Fibroblast of skin of abdomen (primary cell): ENCODE results near the gene FAM228A. TPM values are rescaled to one million over a fixed set of nuclear protein-coding genes. Genes with fewer than 3 reads are reported as not detected.
"Not testable (repeated sequence)": the region's sequence is repeated elsewhere in the genome, so short reads cannot be mapped to it uniquely, and the experiment has no call there.

Source experiments
- DNase-seq: peaks from one replicate; pipeline ENCODE4 v3.0.0-alpha.2; 2013
- polyA plus RNA-seq, 2 experiments: library from polyadenylated mRNA; unstranded; fragments of 120-200 nt; gene quantifications; one replicate each; pipeline ENCODE4 v1.2.1, GENCODE V29; 2013; ENCODE audit not compliant: insufficient read length in 2 of 2

FAM228A gene
- polyA plus RNA-seq (2013, experiment 1 of 2; ENCODE audit: insufficient read length) = 0.41 TPM
- 0.63 TPM for polyA plus RNA-seq (2013, experiment 2 of 2; ENCODE audit: insufficient read length)

DNA sequence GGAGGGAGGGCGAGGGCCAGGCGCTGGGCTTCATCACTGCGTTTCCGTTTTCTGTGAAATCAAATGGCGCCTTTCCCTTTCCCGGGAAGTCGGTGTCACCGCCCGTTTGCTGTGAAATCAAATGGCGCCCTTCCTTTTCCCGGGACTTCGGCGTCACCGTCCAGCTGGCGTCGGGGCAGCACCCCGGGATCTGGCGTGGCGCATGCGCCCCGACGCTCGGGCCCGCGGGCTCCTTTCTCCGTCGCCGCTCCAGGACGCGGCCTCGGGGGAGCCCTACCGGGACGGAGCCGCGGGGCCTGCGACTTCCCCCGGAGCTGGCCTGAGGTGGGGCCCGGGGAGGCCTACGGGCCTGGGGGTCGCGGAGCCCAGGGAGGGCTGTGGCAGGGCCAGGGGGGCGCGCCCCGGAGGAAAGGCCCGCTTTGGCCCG is at the start of gene FAM228A:
Gene FAM228A (plus strand): TSS at position 203 of the 427 bp plus-strand sequence. CDS start 428 bp downstream, outside the sequence.
- no peak for DNase-seq

DNA sequence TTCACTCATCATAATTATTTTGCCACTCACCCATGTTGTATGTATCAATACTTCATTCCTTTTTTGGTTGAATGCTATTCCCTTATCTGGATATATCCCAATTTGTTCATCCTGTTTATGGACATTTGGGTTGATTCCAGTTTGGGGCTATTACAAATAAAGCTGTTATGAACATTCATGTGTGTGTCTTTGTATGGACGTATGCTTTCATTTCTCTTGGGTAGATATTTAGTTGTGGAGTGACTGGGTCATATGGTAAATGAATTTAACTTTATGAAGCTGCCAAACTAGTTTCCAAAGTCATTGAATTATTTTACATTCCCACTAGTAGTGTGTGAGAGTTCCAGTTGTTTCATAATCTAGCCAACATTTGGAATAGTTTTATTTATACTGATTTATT is 48.9 kb upstream of the FAM228A start:
- DNase-seq = no peak

DNA sequence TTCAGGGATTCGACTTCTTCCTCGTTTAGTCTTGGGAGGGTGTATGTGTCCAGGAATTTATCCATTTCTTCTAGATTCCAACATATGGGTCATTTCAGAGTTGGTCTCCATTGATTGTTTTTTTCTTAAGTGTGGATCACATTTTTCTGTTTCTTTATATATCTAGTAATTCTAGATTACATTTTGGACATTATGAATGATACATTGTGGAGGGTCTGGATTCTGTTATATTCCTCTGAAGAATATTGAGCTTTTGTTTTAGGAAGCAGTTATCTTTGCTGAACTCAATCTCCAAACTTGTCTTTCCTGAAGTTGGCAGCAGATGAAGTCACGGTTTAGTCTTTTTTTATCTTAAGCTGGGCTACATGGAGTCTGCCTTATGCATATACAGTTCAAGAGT is 42.3 kb upstream of the FAM228A start:
- DNase-seq = no peak

DNA sequence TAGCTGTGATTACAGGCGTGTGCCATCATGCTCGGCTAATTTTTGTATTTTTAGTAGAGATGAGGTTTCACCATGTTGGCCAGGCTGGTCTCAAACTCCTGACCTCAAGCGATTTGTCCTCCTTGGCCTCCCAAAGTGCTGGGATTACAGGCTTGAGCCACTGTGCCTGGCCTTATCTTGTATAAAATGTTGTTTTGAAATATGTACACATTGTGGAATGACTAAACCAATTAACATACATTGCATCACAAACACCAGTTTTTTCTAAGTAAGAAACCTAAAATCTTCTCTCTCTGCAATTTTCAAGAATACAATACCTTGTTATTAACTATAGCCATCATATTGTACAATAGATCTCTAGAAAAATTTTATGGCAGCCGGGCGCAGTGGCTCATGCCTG is 34.5 kb upstream of the FAM228A start:
- not testable (repeated sequence) for DNase-seq

DNA sequence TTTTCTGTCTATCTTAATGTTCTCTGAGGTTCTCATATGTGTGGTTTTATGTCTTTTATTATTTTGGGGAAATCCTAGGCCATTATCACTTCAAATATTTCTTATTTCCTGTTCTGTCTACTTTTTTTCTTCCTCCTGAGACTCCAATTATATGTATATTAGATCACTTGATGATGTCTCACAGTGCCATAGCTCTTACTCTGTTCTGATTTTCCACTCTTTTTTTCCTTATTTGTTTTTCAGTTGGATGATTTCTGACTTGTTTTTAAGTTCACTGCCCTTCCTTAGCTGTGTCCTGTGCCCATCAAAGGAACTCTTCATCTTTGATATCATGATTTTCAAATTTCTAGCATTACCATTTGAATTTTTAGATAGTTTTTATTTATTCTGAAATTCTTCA is 27.5 kb upstream of the FAM228A start:
- DNase-seq = no peak

DNA sequence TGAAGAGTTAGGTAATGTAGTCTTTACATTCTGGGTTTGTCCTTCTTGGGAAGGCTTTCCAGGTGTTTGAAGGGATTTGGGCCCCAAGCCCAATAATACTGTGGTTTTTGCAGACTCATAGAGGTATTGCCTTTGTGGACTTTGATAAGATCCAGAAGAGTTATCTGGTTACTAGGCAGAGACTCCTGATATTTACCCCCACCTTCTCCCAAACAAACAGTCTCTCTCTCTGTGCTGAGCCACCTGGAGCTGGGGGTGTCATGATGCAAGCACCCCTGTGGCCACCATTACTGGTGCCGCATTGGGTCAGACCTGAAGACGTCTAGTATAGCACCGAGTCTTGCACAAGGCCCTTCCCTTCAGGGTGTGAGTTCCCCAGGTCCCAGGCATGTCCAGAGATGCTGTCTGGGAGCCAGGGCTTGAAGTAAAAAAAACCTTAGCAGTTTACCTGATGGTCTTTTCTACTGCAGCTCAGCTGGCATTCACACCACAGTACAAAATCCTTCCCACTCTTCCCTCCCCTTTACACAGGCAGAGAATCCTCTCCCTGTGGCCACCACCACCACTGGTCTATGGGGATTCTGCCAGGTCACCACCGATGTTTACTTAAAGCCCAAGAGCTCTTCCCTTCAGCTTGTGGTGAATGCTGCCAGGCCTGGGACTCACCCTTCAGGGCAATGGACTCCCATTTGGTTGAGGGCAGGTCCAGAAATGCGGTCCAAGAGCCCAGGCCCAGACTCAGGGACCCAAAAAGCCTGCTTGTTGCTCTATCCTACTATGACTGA is 22.2 kb upstream of the FAM228A start:
- DNase-seq = no peak

DNA sequence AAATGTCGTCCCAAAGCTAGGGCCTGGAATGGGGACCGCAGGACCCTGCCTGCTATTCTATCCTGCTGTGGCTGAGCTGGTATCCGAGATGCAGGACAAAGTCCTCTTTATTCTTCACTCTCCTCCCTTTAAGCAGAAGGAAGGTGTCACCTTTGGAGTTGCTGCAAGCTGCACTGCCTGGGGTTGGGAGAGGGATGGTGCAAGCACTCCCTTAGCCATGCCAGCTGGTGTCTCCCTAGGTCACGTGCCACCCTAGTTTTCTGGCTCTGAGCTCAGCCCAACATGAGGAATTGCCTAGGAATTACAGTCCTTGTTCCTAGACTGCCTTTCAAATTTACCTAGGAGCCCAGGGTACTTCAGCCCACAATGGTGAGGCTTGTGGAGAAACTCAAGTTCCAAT is 21.4 kb upstream of the FAM228A start:
- no peak for DNase-seq

DNA sequence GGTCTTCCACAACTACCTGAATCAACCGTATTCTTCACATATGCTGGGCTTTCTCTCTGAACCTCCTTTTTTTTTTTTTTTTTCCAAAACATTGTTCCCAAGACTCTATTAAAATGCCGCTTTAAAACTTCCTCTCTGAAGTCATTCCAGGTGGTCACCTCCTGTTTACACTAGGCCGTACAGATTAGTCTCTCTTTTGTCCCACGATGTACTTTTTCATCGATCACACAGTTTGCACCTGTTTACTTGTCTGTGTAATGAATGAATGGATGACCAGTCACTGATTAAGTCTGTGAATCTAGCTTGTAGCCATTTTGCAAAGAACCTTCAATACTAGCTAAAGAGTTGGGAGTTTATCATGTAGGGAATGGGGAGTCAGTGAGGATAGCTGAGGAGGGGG is 16.7 kb upstream of the FAM228A start:
- no peak for DNase-seq

DNA sequence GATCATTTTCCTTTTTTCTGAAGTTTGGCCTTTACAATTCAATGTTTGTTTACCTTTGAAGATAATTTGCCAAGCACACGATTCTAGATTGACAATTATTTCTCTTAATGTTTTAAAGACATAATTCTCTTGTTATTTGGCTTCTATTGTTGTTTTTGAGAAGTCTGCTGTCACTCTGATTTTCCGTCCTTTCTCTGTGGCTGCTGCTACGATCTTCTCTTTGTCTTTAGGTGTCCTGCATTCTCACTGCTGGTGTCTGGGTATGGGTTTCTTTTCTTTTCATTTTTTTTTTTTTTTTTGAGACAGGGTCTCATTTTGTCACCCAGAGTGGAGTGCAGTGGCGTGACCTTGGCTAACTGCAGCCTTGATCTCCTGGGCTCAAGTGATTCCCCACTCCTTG is 15.1 kb upstream of the FAM228A start:
- DNase-seq = no peak

DNA sequence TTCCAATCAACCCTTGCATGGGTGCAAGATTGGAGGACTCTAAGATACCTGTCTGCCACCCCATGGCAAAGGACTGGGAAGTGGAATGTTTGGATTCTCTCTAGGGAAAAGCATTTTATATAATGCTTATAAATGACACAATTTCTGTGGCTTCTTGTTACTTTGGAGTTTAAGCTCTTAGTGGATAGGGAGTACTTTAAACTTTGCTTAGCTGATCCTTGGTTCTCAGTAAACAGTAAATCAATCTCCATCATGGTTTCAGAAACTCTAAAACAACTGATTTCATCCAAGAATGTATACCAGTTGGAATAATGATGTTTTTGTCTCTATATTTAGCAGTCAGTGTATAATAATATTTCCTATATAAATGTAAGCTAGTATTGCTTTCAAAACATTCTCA is 14.1 kb upstream of the FAM228A start:
- no peak for DNase-seq

DNA sequence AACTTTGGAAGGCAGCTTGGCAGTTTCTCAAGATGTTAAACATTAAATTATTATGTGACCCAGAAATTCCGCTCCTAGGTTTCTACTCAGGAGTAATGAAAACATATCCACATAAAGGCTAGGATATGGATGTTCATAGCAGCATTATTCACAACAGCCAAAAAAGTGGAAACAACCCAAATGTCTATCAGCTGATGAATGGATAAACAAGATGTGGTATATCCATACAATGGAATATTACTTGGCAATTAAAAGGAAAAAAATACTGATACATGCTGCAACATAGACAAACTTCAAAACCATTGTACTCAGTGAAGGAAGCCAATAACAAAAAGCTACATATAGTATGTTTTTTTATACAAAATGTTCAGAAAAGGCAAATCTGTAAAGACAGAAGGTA is 12.4 kb upstream of the FAM228A start:
- DNase-seq = no peak

DNA sequence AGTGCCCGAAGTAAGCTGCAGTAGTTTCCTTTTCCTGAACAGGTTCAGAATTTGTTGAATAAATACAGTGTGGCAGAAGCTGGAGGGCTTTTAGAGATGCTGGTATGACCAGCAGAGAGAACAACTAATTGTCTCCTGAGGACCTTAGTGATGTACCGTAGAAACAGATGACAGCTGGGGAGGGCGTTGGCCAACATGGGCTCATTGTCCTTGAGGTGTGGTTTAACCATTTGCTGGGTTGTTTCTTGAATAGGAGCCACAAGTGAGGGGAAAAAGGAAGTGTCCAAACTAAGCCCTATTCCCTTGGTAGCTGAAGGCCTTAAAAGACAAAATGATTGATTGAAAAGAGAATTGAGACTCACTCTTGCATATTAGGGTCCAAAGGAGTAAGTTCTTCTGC is 11.7 kb upstream of the FAM228A start:
- no peak for DNase-seq

DNA sequence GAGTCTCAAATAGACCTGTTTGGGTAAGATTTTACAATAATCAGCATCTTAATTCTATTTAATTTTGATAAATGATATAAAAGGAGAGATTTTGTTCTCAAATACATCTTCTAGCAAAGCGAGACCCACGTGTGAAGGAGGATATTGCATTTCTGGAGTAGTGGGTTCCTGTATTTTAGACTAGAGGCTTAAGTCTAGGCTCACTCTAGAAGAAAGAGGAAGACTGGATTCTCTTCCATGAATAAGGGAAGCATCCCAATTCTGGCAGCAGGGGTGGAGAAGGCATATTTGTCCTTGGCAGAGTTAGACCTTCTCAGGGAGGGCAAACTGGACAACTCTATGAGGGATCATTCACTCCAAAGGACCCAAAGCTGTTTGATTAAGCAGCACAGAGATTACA is 11.3 kb upstream of the FAM228A start:
- DNase-seq = no peak

DNA sequence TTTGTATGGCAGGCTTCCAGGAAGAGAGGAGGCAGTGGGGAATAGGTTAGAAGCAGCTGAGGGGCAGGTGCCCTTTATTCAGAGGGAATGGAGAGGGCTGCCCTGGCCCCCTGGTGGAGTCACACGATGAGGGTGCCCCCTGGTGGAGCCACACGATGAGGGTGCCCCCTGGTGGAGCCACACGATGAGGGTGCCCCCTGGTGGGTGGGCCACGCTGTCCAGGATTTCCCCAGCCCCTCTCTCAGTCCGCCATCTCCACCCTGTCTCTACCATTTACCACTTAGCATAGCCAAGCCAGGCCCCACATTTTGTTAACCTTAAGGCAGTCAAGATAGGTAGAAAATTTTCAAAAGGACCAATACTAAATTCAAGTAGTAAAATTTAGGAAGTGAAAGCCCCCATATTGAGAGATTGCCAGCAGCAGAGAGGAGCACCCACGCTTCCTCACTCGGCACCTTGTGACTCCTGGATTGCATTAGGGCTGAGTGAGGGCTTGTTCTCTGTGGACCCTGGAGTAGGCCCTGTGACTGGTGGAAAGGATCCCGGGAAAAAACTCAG is 10.4 kb upstream of the FAM228A start:
- peak; percentile 4 for DNase-seq

DNA sequence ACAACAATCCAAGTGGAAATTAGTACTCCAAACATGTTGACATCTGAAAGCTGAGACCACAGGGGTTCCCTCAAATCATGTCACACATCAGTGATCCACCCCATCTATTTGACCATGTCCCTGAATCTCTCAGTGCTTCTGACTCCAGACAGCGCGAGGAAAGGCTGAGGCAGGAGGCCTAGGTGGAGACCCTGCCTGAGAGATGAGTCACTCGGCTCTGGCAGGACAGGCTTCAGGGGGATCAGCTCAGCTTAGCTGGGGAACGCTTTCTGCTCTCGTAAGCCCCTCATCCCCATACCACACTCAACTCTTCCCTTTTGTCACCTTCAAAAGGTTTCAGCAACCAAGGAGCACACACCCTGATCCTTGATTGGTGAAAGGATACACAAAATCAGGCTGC is 5.8 kb upstream of the FAM228A start:
- DNase-seq = no peak

DNA sequence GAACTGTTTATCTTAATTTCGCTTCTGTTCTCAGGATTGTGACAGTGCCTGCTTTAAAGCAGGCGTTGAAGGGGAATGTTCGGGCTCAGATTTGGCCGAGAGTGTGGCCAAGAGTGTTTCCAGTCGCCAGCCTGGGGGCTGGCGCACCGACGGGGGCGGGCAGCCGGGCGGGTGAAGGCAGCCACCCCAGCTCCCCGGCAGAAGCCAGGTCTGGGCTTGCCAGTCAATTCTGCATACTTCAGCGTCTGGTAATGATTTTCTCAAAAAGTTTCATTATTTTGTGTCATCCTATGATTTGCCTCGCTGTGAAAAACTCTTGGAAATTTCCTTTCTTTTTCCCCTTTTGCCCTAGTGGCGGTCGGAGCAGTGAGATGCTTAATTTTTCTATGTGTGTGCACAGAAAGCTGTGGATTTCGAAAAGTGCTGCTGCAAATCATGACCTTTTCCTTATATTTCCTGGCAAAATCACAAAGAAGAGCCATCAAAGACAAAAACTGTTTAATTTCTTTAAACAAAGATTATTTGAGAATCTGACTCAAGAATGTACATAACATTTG is 856 bp downstream of the FAM228A start:
- no peak for DNase-seq

DNA sequence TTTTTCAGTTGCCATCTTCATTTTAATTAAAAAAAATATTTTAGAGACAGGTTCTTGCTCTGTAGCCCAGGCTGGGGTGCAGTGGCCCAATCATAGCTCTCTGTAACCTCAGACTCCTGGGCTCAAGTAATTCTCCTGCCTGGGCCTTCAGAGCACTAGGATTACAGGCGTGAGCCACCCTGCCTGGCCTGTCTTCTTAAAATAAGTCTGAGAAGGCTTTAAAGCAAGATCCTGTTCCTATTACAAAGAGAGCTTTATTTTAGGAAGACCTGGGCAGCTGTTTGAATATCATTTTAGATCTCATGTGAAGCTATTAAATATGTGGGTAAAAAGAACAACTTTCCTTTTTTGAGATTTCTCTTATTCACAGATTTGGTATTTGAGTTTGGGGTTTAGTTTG is 1.5 kb downstream of the FAM228A start:
- DNase-seq = no peak

DNA sequence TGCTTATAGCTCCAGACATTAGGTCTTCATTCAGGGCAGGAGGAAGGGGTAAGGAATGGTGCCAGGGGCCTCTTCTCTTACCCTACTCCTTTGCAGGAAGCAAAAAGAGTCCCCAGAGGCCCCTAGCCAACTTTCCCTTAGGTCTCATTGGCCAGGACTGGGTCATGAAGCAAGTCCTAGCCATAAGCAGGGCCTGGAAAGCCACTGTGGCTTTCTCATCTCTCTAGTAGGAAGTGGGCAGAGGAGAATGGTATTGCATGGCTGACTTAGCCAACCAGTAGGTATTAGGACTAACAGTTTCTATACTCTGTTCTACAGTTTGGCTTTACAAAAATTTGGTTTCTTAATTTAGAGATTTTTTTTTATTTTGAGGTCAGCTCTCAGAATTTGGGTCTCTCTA is 4.8 kb downstream of the FAM228A start:
- DNase-seq = no peak

DNA sequence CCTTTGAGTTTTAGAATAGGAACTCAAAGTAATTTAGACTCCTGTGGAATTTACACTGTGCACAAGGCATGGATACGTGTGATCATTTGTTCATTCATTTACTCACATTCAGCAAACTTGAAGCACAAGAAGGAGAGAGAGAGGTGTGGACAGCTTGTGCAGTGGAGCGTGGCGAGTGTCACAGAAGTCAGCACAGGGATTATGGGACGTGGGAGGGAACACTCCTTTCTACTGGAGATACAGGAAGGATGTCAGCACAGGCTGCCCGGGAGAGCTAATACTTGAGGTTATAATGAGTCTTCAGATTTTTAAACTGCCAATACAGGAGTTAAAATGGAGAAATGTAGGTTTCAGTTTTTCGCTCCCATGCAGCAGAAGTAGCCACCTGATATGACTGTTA is 7.0 kb downstream of the FAM228A start:
- no peak for DNase-seq

DNA sequence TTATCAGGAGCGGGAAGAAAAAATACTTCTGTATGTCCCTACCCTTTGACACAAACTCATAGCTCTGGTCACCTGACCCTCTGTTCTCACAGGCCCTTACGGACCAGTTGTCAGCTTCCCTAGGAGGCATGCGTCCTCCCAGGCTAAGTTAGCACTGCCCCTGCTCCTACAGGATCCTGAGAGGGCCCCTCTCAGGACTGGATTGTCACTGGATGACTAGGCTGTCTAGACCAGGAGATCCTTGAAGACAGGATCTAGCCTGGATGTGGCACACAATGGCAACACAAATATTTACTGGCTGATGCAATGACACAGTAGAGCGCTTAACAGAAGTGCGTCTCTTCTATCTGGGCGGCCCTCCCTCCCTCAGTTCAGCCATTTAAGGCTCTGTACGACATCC is 7.7 kb downstream of the FAM228A start:
- DNase-seq = no peak

DNA sequence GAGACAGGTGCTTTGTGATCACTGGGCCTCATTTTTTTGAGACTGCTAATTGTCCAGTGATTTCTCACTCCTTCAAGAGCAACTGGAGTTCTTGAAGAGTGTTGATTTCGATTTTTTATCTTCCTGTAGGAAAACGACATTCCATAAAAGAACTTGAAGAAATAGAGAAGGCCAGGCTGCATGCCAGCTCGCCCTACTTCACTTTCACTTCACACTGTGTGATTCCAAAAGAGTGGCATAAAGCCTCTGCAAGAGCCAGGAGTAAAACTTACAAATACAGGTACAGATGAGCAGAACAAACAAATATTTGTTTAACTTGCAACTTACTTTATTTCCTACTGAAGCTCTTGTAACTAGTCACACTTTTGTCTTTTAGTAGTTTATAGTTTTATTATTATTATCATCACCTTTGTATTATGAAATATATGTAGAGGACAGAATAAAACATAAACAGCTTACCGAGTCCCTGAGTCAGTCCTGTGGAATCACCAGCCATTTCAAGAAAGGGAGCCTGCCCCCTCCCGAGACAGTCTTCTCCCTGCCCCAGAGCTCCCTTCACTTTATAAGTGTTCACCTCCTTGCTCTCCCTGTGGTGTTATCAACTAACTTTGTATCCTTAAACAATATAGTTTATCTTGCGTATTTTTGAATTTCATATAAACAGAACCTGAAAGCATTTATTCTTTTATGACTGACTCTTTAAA is 8.7 kb downstream of the FAM228A start:
- DNase-seq = no peak

DNA sequence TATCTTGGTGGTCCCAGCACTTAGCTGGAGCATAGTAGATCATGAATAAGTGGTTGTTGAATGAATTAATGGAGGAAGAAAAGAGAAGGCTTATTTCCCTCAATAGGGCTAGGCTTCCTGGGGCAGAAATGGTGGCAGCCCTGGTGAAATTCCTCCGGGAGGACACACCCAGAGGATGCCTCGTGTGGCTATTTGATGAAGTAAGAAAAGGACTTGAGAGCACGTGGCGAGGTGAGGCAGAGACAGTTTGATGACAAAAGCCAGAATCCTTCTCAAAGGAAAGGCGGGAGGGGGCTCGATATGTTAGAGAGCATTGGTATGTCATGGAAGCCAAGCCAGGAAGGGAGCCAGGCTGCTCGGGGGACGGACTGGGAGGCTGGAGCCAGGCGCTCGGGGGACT is 14.7 kb downstream of the FAM228A start:
- DNase-seq = no peak

DNA sequence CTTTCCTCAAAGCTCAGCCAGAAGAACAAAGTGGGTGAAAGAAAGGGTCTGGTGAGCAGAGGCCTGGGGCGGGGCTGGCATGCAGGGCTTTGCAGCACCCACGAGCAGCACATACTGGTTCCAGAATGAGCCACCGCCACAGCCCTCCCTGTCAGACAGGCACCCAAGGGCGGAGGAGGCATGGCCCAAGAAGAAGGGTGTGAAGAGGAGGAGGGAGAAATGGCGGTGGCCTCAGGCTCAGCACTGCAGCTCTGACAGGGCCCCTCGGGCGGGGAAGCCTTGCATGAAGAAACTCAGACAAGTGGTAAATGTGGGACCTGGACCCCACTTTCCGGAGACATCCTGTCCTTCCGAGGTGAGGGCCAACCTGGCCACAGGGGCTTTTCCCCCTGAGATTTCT is 15.7 kb downstream of the FAM228A start:
- DNase-seq = no peak

DNA sequence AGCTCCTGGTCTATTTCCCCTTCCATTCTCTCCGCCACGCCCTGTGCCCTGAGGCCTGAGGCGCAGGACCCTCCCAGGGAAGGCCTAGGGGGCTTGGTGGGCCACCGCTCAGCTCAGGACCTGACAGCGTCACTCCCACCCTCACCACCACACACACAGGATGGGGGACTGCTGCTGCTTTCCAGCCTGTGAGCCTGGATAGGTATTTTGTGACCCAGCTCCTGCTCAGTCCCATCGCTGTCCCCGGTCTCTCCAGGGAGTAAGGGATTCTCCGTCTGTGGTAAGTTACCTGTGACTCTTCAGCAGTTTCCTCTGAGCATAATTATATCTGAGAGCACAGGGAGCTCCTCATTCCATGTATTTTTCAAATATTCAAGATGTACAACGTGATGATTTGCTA is 16.3 kb downstream of the FAM228A start:
- no peak for DNase-seq
